ENCODE measurements around the gene RICTOR. TPM values are rescaled to one million over a fixed set of nuclear protein-coding genes. Genes with fewer than 3 reads are reported as not detected.

RICTOR gene
- polyA plus RNA-seq, 5 donors, result 17.3 to 37.5 (median 33.9) TPM

Other genes starting within 250 kb of the RICTOR start
- gene OSMR, start 228.4 kb downstream of the RICTOR start, polyA plus RNA-seq (ENCODE audit: insufficient read depth in 1 of 5, insufficient read length in 5 of 5, low replicate concordance in 1 of 5), result 10 to 100 TPM; 13.1 to 20.5 (median 18.2) TPM
- 1 to 10 TPM; 2.2 to 5.2 (median 3.9) TPM for gene FYB1, start 145.2 kb upstream of the RICTOR start, polyA plus RNA-seq (ENCODE audit: insufficient read depth in 1 of 5, insufficient read length in 5 of 5, low replicate concordance in 1 of 5)